DMS53 treated with DMSO at 0.1 percent for 48 hours (cell line): ENCODE data around the gene GAGE1.
"Not testable (repeated sequence)": the region's sequence is repeated elsewhere in the genome, so short reads cannot be mapped to it uniquely, and the experiment has no call there.

Source experiments
- DNase-seq: peaks from one replicate; lab custom pipeline; 2025; ENCODE audit not compliant: unreplicated experiment; lab: John Stamatoyannopoulos, UW

The GAGE1 gene

DNA sequence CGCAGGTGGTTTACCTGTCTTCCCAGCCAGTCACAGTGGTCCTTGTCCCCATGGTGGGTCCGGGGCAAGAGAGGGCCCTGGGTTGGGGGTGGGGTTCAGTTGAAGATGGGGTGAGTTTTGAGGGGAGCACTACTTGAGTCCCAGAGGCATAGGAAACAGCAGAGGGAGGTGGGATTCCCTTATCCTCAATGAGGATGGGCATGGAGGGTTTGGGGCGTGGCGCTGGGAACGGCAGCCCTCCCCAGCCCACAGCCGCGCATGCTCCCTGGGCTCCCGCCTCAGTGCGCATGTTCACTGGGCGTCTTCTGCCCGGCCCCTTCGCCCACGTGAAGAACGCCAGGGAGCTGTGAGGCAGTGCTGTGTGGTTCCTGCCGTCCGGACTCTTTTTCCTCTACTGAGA lies at the start of gene GAGE1:
GAGE1 (plus strand) TSS at position 301 of the 400 bp plus-strand sequence. CDS start 1,155 bp downstream, outside the sequence.
- DNase-seq = not testable (repeated sequence)

DNA sequence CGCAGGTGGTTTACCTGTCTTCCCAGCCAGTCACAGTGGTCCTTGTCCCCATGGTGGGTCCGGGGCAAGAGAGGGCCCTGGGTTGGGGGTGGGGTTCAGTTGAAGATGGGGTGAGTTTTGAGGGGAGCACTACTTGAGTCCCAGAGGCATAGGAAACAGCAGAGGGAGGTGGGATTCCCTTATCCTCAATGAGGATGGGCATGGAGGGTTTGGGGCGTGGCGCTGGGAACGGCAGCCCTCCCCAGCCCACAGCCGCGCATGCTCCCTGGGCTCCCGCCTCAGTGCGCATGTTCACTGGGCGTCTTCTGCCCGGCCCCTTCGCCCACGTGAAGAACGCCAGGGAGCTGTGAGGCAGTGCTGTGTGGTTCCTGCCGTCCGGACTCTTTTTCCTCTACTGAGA lies 47.8 kb upstream of the GAGE1 start, which contains the start of gene GAGE12E:
GAGE12E (plus strand) TSS at position 301 of the 400 bp plus-strand sequence. CDS start 1,155 bp downstream, outside the sequence.
- DNase-seq = not testable (repeated sequence)

GRCh38 chrX:49560542-49560941 lies 38.3 kb upstream of the GAGE1 start, which contains the start of gene GAGE12F:
Gene GAGE12F, plus strand, starts transcription at chrX:49560842. Its CDS starts 1,155 bp downstream, at chrX:49561997.
- DNase-seq = not testable (repeated sequence)

DNA sequence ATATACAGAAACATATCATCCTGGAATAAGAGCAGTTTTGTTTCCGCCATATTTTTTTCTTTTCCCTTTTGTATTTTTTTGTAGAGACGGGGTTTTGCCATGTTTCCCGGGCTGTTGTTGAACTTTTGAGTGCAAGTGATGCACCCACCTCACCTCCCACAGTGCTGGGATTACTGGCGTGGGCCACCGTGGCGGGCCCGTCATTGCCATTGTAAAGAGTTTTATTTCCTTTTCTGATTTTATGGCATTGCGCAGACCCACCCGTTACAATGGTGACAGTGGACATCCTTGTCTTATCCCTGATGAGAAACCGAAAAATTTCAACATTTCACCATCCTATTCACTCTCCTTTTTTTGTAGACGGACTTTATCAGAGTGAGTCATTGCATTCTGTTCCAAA lies 30.1 kb upstream of the GAGE1 start:
- not testable (repeated sequence) for DNase-seq

- DNase-seq = not testable (repeated sequence)
Observed at GRCh38 chrX:49569152-49569551, 29.7 kb upstream of the GAGE1 start.

DNA sequence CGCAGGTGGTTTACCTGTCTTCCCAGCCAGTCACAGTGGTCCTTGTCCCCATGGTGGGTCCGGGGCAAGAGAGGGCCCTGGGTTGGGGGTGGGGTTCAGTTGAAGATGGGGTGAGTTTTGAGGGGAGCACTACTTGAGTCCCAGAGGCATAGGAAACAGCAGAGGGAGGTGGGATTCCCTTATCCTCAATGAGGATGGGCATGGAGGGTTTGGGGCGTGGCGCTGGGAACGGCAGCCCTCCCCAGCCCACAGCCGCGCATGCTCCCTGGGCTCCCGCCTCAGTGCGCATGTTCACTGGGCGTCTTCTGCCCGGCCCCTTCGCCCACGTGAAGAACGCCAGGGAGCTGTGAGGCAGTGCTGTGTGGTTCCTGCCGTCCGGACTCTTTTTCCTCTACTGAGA lies 28.7 kb upstream of the GAGE1 start, which contains the start of gene GAGE12G:
GAGE12G (plus strand) TSS at position 301 of the 400 bp plus-strand sequence. CDS start 1,155 bp downstream, outside the sequence.
- not testable (repeated sequence) for DNase-seq

DNA sequence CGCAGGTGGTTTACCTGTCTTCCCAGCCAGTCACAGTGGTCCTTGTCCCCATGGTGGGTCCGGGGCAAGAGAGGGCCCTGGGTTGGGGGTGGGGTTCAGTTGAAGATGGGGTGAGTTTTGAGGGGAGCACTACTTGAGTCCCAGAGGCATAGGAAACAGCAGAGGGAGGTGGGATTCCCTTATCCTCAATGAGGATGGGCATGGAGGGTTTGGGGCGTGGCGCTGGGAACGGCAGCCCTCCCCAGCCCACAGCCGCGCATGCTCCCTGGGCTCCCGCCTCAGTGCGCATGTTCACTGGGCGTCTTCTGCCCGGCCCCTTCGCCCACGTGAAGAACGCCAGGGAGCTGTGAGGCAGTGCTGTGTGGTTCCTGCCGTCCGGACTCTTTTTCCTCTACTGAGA lies 19.2 kb upstream of the GAGE1 start, which contains the start of gene GAGE12H:
GAGE12H (plus strand) TSS at position 301 of the 400 bp plus-strand sequence. CDS start 1,155 bp downstream, outside the sequence.
- DNase-seq = not testable (repeated sequence)

GRCh38 chrX:49589196-49589595 lies 9.6 kb upstream of the GAGE1 start, which contains the start of gene GAGE2A:
Gene GAGE2A, plus strand, starts transcription at chrX:49589496. Its CDS starts 1,155 bp downstream, at chrX:49590651.
- not testable (repeated sequence) for DNase-seq

DNA sequence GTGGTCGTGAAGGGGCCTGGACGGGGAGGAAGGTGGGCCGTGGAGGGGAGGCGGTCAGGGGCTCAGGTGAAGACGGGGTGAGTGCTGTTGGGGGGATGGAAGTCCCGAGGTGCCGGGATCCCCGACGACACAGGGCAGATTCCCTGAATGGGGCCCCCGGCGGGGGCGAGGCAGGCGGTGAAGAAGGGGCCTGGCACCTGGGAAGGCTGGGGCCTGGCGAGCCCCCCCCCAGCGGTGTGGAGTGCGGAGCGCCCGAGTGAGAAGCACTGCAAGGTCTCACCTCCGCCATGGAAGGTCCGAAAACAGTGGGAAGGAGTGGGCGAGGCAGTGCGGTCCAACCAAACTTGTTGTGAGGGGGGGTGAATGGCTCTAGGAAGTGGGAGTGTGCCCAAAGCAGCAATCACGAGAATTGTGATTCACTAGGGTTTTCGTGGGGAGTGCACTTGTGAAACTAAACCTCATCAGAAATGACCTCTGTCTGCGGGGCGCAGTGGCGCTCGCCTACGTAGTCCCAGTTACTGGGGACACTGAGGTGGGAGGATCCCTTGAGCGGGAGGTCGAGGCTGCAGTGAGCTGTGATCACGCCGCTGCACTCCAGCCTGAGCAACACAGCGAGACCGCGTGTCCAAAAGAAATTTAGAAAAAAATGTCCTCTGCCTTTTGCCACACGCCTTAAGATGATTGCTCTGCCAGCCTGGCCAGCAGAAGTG lies 8.9 kb upstream of the GAGE1 start:
- DNase-seq = not testable (repeated sequence)

DNA sequence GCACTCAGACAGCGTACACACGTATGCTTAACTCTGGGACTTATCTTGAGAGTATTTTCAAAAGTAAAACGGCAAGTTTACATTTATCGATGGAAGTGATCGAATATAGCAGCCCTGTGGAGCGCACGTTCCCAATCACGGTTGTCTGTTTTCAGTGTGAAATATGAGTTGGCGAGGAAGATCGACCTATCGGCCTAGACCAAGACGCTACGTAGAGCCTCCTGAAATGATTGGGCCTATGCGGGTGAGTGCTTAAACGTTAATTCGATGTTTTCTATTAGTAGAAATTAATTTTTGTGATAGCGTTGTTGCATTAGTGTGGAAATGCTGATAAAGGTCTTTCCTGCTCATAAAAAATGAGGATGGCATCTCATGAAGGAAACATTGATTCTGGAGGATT lies 8.3 kb upstream of the GAGE1 start:
- DNase-seq = not testable (repeated sequence)

DNA sequence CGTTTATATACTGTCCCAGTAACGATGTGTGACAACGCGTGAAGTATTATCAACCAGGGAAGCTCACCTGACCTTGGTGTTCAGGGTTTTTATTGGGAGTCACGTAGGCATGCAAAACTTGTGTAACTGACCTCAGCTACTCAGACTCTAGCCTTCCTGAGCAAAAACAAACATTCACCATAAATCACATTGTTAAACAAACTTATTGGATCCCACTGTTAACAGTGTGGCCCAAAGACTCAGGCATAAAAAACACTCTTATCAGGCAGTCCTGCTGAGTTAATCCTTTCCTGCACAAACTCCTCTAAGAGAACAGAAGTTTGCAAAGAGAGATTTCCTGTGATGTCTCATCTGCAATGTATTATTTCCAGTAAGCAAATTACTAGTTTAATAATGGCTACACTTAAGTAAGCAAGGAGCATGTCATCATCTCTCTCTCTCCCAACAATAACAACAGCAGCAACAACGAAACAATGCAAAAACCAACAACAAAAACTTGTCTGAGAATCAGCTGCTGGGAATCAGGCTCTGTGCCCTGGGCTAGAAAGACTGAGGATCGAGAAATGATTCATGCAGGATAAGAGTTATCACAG lies 12.0 kb downstream of the GAGE1 start:
- DNase-seq = no peak

DNA sequence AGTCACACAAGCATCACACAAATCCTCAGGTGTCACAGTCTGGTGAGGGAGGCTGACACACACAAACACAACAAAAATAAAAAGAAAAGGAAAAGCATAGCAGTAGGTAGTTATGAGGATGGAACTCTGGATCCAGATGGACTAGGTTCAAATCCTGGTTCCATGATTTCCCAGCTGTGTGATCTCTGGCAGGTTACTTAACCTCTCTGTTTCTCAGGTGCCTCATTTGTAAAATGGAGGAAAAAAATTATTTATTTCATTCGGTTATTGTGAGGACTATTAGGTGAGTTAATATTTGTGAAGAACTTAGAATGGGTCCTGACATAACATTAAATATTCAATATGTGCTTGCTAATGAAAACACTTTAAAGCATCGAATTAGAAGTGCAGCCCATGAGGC lies 19.8 kb downstream of the GAGE1 start:
- DNase-seq = no peak

- peak; percentile 0 for DNase-seq
Observed at GRCh38 chrX:49627086-49627777, 28.4 kb downstream of the GAGE1 start.

- DNase-seq = no peak
Observed at GRCh38 chrX:49644991-49645637, 46.3 kb downstream of the GAGE1 start.

GRCh38 chrX:49656533-49656932 lies 57.7 kb downstream of the GAGE1 start:
- no peak for DNase-seq
